Effector memory CD8-positive, alpha-beta T cell (primary cell): ENCODE data around the gene NMRK2.
A peak's percentile ranks its signal among the peaks of the same experiment; 100 is the strongest.
"Not testable (repeated sequence)": the region's sequence is repeated elsewhere in the genome, so short reads cannot be mapped to it uniquely, and the experiment has no call there.

ENCODE experiments used
- ATAC-seq: fragments of 150-1000 bp; cut with Tn5 transposase; replicated peaks from 2 replicates; pipeline ENCODE4 v1.10.0; 2021; ENCODE audit warnings: mild to moderate bottlenecking, moderate library complexity
- DNase-seq, 3 experiments: peaks; one replicate each; pipeline ENCODE4 v3.0.0; 2021
- H3K27ac Mint-ChIP-seq, 2 donors: one replicate each; pipeline ENCODE4 v1.8.0; 2022; ENCODE audit warnings: mild to moderate bottlenecking in 2 of 2, mixed read lengths in 2 of 2, moderate library complexity in 2 of 2
- H3K27me3 Mint-ChIP-seq, 2 donors: one replicate each; pipeline ENCODE4 v1.8.0; 2022; ENCODE audit warnings: mixed read lengths in 2 of 2
- H3K36me3 Mint-ChIP-seq: one replicate; pipeline ENCODE4 v1.8.0; 2022; ENCODE audit warnings: mild to moderate bottlenecking, moderate library complexity, mixed read lengths; ENCODE audit not compliant: insufficient read depth
- H3K4me1 Mint-ChIP-seq, 2 donors: one replicate each; pipeline ENCODE4 v1.8.0; 2022; ENCODE audit warnings: low read depth in 2 of 2, mixed read lengths in 2 of 2
- H3K4me3 Mint-ChIP-seq, 2 donors: one replicate each; pipeline ENCODE4 v1.8.0; 2022; ENCODE audit warnings: mild to moderate bottlenecking in 2 of 2, mixed read lengths in 2 of 2, moderate library complexity in 2 of 2
- H3K9me3 Mint-ChIP-seq, 2 donors: one replicate each; pipeline ENCODE4 v1.8.0; 2022; ENCODE audit warnings: mixed read lengths in 2 of 2

The NMRK2 gene

GRCh38 chr19:3945838-3946237 is 13.0 kb downstream of the NMRK2 start:
- ATAC-seq (no peak), DNase-seq (no peak)
- H3K4me1 Mint-ChIP-seq = peaks cover 5% of the 10 kb centered on the region in 2 donors
- H3K27ac Mint-ChIP-seq = no peak overlapping the region
- H3K36me3 Mint-ChIP-seq = peaks cover 3% of the 10 kb centered on the region
- no peak overlapping the region for H3K4me3 Mint-ChIP-seq
- no peaks in the 10 kb centered on the region for H3K9me3 Mint-ChIP-seq
- H3K27me3 Mint-ChIP-seq = peaks cover 0 to 10% of the 10 kb centered on the region in 2 donors

- not testable (repeated sequence) for ATAC-seq, DNase-seq, H3K36me3 Mint-ChIP-seq, H3K9me3 Mint-ChIP-seq, H3K4me3 Mint-ChIP-seq
- H3K27ac Mint-ChIP-seq = peak overlapping the region in 1 of 2 donors; percentile 64
- peaks cover 0 to 10% of the 10 kb centered on the region in 2 donors for H3K27me3 Mint-ChIP-seq
- peaks cover 6 to 13% of the 10 kb centered on the region in 2 donors for H3K4me1 Mint-ChIP-seq
Observed at GRCh38 chr19:3947316-3947933, 14.6 kb downstream of the NMRK2 start.

GRCh38 chr19:3949294-3949693 is 16.4 kb downstream of the NMRK2 start:
- ATAC-seq (no peak), DNase-seq (no peak)
- Mint-ChIP-seq H3K9me3 (no peaks in the 10 kb centered on the region), H3K4me3 (no peak overlapping the region), H3K4me1 (peaks cover 1 to 13% of the 10 kb centered on the region in 2 donors), H3K27me3 (peaks cover 0 to 10% of the 10 kb centered on the region in 2 donors), H3K36me3 (peaks cover 9% of the 10 kb centered on the region), H3K27ac (no peak overlapping the region)

- Mint-ChIP-seq H3K27ac (peak overlapping the region in 1 of 2 donors; percentile 94), H3K4me3 (peak overlapping the region; percentile 55 to 84), H3K9me3 (no peaks in the 10 kb centered on the region), H3K4me1 (peaks cover 1 to 12% of the 10 kb centered on the region in 2 donors), H3K36me3 (peaks cover 9% of the 10 kb centered on the region), H3K27me3 (peaks cover 0 to 10% of the 10 kb centered on the region in 2 donors)
- no peak for ATAC-seq
- DNase-seq = no peak
Observed at GRCh38 chr19:3949997-3950859, 17.4 kb downstream of the NMRK2 start.

GRCh38 chr19:3950871-3951861 is 18.3 kb downstream of the NMRK2 start:
- Mint-ChIP-seq H3K27ac (peak overlapping the region; percentile 79 to 94), H3K9me3 (no peaks in the 10 kb centered on the region), H3K36me3 (peaks cover 16% of the 10 kb centered on the region), H3K4me3 (peak overlapping the region; percentile 64 to 84), H3K27me3 (peaks cover 0 to 10% of the 10 kb centered on the region in 2 donors), H3K4me1 (peaks cover 1 to 12% of the 10 kb centered on the region in 2 donors)
- ATAC-seq (peak; percentile 17), DNase-seq (no peak)

- peak overlapping the region; percentile 56 to 88 for H3K27ac Mint-ChIP-seq
- not testable (repeated sequence) for H3K9me3 Mint-ChIP-seq, ATAC-seq, DNase-seq, H3K27me3 Mint-ChIP-seq
- H3K4me1 Mint-ChIP-seq = peaks cover 1 to 12% of the 10 kb centered on the region in 2 donors
- H3K36me3 Mint-ChIP-seq = peaks cover 31% of the 10 kb centered on the region
- peak overlapping the region in 1 of 2 donors; percentile 46 for H3K4me3 Mint-ChIP-seq
Observed at GRCh38 chr19:3952755-3953276, 19.9 kb downstream of the NMRK2 start.

GRCh38 chr19:3954107-3954506 is 21.2 kb downstream of the NMRK2 start:
- no peak overlapping the region for H3K27ac Mint-ChIP-seq
- H3K4me3 Mint-ChIP-seq = no peak overlapping the region
- DNase-seq = no peak
- no peaks in the 10 kb centered on the region for H3K27me3 Mint-ChIP-seq
- H3K36me3 Mint-ChIP-seq = peaks cover 35% of the 10 kb centered on the region
- H3K9me3 Mint-ChIP-seq = no peaks in the 10 kb centered on the region
- no peak for ATAC-seq
- peaks cover 1 to 12% of the 10 kb centered on the region in 2 donors for H3K4me1 Mint-ChIP-seq

- H3K27me3 Mint-ChIP-seq, H3K27ac Mint-ChIP-seq, H3K9me3 Mint-ChIP-seq, H3K4me3 Mint-ChIP-seq, DNase-seq, ATAC-seq: not testable (repeated sequence)
- H3K36me3 Mint-ChIP-seq = peaks cover 43% of the 10 kb centered on the region
- H3K4me1 Mint-ChIP-seq = peaks cover 1 to 12% of the 10 kb centered on the region in 2 donors
Observed at GRCh38 chr19:3955276-3955675, 22.4 kb downstream of the NMRK2 start.

GRCh38 chr19:3955688-3956087 is 22.8 kb downstream of the NMRK2 start:
- no peaks in the 10 kb centered on the region for H3K27me3 Mint-ChIP-seq
- DNase-seq = no peak
- no peak for ATAC-seq
- no peak overlapping the region for H3K4me3 Mint-ChIP-seq
- peaks cover 44% of the 10 kb centered on the region for H3K36me3 Mint-ChIP-seq
- H3K9me3 Mint-ChIP-seq = no peaks in the 10 kb centered on the region
- H3K4me1 Mint-ChIP-seq = peaks cover 1 to 12% of the 10 kb centered on the region in 2 donors
- no peak overlapping the region for H3K27ac Mint-ChIP-seq

- no peaks in the 10 kb centered on the region for H3K9me3 Mint-ChIP-seq
- H3K27ac Mint-ChIP-seq = no peak overlapping the region
- peaks cover 57% of the 10 kb centered on the region for H3K36me3 Mint-ChIP-seq
- H3K27me3 Mint-ChIP-seq = no peaks in the 10 kb centered on the region
- no peak for DNase-seq
- H3K4me1 Mint-ChIP-seq = no peaks in the 10 kb centered on the region
- ATAC-seq = no peak
- no peak overlapping the region for H3K4me3 Mint-ChIP-seq
Observed at GRCh38 chr19:3958836-3959765, 26.2 kb downstream of the NMRK2 start.

- Mint-ChIP-seq H3K4me1 (no peaks in the 10 kb centered on the region), H3K27ac (no peak overlapping the region), H3K9me3 (no peaks in the 10 kb centered on the region), H3K36me3 (peaks cover 60% of the 10 kb centered on the region), H3K27me3 (no peaks in the 10 kb centered on the region), H3K4me3 (no peak overlapping the region)
- ATAC-seq (no peak), DNase-seq (no peak)
Observed at GRCh38 chr19:3959766-3960131, 26.9 kb downstream of the NMRK2 start.

GRCh38 chr19:3961007-3961406 is 28.1 kb downstream of the NMRK2 start:
- Mint-ChIP-seq H3K27ac (no peak overlapping the region), H3K9me3 (no peaks in the 10 kb centered on the region), H3K36me3 (peaks cover 57% of the 10 kb centered on the region), H3K4me3 (no peak overlapping the region), H3K4me1 (no peaks in the 10 kb centered on the region), H3K27me3 (no peaks in the 10 kb centered on the region)
- ATAC-seq (no peak), DNase-seq (no peak)
